ENCODE results near the gene MINDY4.
"Not testable (repeated sequence)": the region's sequence is repeated elsewhere in the genome, so short reads cannot be mapped to it uniquely, and the experiment has no call there.

MINDY4 gene

DNA sequence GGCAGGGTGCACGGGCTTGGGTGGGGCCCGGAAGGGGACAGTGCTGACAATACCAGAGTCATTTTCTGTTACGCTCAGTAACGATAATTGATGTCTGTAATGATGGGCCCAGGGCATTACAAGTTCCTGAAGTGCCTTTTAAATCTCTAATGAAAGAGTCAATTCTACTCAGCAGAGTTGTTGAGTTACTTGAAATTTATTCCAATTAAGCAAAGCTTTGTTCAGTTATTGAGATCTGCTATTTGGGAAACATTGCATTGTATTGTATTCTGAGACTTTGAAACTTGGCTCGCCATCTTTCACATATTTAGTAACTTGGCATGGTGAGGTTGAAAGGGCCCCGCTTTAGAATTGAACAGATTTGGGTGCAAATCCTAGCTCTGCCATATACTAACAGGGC lies 34.7 kb downstream of the MINDY4 start:
- no peak for DNase-seq

GRCh38 chr7:30807477-30807876 lies 36.3 kb downstream of the MINDY4 start:
- DNase-seq: not testable (repeated sequence)

GRCh38 chr7:30807941-30808340 lies 36.7 kb downstream of the MINDY4 start:
- not testable (repeated sequence) for DNase-seq

- DNase-seq: no peak
Observed at GRCh38 chr7:30810986-30811385, 39.8 kb downstream of the MINDY4 start.

DNA sequence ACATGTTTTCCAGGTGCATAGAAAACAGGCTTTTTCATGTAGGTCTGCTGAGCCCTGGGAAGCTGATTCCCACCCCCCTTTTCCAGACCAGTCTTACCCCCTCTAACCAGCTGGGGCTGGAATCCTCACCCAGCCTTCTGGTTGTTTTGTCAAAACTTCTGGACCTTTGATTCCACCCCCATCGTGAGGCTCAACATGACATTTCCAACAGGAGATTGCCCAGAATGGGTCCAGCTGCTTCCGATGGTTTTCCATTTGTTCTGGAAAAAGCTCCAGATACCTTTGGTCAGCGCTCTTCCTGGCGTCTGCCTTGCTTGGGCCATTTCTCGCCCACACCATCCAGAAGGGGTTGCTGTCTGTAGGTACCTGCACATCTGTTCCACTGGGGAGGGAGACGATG lies 41.5 kb downstream of the MINDY4 start:
- DNase-seq: no peak

DNA sequence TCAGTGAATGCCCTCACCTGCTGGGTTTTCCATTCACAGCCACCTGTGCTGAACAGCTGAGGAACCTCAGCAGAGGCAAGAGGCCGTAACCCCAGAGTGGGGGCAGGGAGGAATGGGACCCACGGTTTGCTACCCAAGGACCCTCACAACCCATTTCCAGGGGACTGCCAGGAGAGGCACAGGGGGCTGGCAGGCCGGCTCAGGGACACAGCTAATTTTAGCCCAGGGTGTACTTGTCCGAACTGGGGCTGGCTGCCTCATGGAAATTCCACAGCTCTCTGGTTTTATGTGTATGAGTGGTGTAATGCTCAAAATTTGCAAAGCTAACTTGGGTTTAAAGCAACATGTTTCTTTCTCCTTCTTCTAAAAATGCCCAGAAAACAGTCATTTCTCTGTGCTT lies 42.2 kb downstream of the MINDY4 start:
- DNase-seq: no peak

DNA sequence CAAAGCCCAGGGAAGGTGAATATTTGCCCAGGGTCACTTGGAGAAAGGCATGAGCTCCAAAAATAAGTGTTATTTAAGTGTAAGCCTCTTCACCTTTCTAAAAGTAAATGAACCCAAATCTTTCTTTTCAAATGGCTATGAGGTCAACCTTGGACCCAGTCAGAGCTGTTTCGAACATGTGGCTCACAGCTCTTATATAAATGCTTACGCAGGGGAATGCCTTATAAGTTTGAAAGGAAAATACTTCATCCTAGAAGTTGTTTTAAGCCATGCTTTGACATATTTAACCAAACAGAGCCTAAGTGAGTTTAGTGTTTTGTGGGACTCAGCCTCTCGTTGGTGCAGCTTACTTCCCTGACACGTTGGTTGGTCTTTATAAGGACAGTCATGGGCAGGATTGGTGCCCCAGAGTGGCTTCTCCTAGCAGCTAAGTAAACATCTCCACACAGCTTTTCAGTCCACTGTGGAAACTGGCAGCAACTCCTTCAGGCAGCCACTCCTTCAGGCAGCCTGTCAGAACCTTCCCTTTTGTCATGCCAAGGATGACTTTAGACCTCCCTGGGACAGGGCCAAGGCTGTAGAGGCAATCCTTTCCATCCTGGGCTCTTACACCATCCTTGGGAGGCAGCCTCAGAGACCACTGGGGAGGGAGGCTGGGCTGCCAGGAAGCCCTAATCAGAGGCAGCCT lies 43.6 kb downstream of the MINDY4 start:
- no peak for DNase-seq

GRCh38 chr7:30815388-30815854 lies 44.2 kb downstream of the MINDY4 start:
- no peak for DNase-seq

DNA sequence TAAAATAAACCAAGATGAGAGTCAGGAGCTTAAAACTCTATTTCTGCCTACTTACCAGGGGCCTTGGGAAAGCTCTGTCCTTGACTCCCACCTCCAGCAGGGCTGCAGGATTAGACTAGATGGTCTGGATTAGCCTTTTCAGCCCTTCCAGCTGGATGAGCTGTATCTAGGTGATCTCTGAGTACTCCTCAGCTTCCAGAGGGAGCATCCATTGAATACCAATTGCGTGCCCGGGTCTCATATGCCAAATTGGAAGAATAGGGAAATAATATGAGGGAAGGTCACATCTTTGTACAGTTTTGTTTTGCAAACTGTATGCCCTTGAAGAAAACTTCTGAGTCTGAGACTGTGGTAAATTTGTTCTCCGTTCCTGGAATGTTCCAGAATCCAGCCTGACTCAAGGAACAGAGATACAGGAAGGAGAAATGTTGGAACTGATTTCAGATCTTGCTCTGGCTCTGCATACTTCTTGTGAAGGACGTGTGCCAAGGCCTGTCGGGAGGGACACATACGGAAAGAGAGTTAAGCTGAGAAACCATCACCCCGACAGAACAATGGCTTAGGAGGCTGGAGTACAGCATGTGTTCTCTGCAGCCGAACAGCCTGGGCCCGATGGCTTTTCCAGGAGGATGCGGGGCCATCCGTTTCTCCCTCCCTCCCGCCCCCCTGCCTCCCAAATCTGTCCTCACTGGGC lies 44.9 kb downstream of the MINDY4 start:
- DNase-seq: no peak

DNA sequence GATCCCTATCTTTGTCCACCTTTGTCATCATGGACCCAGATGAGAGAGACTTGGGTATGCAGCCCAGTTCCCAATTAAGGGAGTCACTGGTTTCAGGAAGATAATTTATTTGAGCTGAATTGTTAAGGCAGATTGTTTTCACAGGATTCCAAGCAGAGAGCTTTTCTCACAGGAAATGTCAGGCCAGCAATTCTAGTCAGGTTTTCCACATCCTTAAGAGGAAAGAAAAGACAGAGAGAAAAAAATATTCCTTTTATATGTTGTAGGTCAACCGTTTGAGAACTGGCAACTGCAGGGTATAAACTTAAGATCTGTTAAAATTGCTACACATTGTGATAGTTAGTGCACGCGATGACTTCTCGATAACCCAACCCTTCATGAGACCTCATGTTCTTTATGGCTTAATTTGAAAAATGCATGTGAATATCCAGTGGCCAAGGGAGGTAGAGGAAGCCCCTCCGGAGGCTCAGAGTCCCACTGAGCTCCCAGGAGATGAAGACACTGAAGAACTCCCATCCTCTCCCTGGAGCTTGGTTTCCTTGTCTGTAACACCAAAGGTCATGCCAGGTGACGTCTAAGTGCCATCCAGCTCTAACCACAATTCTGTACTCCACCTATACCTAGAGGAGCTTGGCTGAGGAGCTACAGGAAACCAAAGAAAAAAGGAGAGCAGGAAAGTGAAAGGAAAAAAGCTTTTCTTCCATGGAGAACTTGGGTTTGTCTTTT lies 45.6 kb downstream of the MINDY4 start:
- no peak for DNase-seq

GRCh38 chr7:30817371-30817767 lies 46.2 kb downstream of the MINDY4 start:
- no peak for DNase-seq

DNA sequence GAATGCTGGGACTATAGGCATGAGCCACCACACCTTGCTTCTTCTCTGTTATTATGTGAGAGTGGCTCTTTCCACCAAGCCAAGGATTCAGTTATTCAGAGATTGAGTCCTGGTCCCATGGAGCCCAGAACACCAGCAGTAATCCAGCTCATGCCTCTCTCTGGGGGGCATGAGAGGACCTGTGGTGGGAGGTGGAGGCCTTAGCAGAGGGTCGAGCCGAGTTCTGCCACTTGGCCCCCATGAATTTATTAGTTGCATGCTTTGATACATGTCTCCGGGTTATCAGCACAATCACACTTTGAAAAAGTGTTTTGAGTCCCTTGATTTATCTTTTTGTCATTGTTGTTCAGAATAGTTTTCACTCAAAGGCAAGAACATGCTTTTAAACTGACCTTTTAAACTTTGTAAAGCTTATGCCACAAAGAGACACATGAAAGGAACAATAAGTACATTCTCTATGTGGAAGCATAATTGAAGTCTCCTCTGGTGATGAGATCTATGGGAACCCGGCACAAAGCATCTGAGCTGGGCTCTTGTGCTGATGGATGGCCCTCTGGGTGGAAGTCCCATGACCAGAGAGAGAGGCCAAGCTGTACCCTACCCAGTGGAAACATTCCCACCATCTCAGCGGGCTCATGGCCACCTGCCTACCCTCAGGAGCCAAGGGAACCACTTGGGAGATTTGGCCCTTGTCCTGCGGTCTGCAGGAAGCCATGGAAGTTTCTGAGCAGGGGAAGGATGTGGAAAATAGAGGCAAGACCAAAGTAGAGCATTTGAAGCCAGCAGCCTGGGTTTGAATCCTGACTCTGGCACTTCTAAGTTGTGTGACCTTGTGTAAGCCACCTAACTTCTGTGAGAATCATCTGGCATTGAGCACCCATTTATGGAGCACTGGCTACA lies 53.9 kb downstream of the MINDY4 start:
- no peak for DNase-seq

GRCh38 chr7:30826181-30826580 lies 55.0 kb downstream of the MINDY4 start:
- DNase-seq: no peak

- DNase-seq: no peak
Observed at GRCh38 chr7:30828591-30828990, 57.4 kb downstream of the MINDY4 start.

DNA sequence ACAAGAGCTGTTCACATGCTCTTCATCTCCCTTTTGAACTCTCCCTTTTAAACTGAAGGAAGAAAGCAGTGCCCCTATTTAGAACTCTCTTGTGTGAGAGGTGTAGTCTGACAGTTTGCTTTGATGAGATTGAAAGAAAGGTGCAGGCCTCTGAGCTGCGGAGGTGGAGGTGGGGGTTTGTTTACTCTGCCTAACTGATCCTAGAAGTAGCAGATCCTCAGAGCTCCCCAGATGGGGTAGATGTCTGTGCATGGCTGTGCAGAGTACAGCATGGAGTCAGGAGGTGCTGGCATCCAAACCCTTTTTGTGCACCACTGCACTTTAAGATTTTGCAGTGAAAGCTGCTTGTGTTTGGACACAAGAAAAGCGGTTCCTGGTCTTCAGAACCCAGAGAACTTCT lies 58.3 kb downstream of the MINDY4 start:
- no peak for DNase-seq

DNA sequence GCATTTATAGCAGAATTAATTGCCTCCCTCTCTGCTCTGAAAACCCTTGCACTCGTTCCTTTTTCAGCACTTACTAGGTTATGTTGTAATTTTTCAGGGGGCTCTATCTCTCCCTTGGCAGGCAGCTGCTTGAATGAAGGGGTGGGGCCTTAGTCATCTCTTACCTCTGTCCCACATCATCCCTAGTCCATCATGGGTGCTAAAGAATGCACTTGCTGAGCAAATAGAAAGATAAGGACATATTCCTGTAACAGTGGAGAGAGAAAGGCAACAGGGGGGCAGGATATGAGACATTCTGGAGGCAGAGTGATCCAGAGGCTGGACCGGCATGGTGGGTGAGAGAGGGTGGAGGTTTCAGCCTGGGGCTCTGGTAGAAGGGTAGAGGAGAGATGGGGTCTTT lies 60.0 kb downstream of the MINDY4 start:
- DNase-seq: no peak

DNA sequence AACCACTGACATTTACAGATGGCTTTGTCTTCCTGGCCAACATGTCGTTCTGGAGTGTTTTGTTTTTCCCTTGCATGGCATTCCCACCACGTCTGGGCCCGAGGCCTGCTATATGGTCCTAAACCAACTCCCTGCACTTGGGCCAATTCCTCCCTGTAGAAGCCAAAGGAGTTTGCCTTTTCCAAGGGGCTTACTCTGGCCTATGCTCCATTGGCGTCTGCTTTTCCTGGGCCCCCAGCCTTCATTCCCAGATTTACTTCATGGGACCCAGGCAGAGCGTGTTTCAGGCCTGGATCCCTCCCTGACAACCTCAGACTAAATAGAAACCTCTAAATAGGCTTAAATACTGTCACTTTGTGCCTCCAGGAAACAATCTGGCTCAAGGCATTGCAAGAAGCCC lies 60.7 kb downstream of the MINDY4 start:
- DNase-seq: no peak

GRCh38 chr7:30834017-30834674 lies 62.9 kb downstream of the MINDY4 start:
- not testable (repeated sequence) for DNase-seq

GRCh38 chr7:30835396-30835915 lies 64.2 kb downstream of the MINDY4 start:
- no peak for DNase-seq

GRCh38 chr7:30836991-30837390 lies 65.8 kb downstream of the MINDY4 start:
- DNase-seq: no peak

DNA sequence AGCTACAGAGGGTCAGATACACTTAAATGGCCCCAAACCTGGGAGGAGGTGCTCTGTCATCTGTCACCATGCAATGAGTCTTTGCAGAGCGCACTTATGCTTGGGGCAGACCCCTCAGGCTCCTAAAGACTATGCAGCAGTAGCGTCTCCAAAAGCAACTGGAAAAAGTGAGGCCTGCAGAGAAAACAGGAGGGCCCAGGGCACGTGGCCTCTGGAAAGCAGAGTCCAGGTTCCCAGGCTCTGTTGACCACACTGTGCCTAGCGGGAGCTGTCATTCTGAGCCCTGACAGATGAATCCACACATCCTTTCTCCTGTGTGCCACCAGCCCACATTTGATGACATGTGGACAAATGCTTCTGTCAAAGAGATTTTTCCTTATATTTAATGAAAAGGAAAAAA lies 66.4 kb downstream of the MINDY4 start:
- no peak for DNase-seq

- DNase-seq: no peak
Observed at GRCh38 chr7:30838008-30838407, 66.8 kb downstream of the MINDY4 start.

All from NCI-H1694 (cell line).